GM18873 (cell line): ENCODE results near the gene PIGN.

Experiments used
- ATAC-seq: cut with Tn5 transposase; IDR thresholded peaks from one replicate; pipeline ENCODE4 v1.9.1; 2021; ENCODE audit warnings: mild to moderate bottlenecking, moderate library complexity, moderate number of reproducible peaks; ENCODE audit not compliant: unreplicated experiment, low FRiP score

PIGN gene, protein sequence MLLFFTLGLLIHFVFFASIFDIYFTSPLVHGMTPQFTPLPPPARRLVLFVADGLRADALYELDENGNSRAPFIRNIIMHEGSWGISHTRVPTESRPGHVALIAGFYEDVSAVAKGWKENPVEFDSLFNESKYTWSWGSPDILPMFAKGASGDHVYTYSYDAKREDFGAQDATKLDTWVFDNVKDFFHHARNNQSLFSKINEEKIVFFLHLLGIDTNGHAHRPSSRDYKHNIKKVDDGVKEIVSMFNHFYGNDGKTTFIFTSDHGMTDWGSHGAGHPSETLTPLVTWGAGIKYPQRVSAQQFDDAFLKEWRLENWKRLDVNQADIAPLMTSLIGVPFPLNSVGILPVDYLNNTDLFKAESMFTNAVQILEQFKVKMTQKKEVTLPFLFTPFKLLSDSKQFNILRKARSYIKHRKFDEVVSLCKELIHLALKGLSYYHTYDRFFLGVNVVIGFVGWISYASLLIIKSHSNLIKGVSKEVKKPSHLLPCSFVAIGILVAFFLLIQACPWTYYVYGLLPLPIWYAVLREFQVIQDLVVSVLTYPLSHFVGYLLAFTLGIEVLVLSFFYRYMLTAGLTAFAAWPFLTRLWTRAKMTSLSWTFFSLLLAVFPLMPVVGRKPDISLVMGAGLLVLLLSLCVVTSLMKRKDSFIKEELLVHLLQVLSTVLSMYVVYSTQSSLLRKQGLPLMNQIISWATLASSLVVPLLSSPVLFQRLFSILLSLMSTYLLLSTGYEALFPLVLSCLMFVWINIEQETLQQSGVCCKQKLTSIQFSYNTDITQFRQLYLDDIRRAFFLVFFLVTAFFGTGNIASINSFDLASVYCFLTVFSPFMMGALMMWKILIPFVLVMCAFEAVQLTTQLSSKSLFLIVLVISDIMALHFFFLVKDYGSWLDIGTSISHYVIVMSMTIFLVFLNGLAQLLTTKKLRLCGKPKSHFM

DNA sequence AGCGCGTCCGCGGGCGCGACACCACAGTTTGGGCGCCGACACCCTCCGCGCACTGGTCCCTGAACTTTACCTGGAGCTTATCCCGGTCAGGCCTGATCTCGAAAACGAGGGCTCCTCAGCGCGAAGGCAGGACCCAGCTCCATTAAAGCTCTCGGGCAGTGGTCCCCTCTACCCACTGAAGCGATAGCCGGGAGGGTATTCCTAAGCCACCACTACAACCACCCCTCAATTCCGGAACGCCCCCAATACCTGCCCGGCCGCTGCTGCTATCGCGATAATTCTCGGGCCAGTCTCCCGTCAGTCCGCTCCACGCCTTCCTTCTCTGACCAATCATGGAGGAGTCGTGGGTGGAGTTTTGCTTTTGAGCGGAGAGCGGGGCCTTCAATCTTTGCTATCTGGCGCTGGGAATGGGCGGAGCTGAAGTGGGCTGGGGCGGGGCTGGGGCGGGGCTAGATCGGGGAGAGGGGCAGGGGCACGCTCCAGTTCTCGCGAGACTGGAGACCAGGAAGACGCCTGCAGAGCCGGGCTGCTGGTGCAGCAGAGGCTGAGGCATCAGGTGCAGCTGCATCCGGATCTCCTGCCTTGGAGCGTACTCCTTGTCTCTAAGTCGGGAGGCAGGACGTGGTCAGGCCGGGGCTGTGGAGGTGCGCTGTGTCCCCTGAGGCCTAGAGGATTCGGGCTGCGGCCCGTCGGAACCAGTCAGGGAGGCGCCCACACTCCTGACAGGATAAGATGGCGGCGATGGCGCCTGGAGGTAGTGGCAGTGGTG, at the start of gene PIGN, which contains the start of gene RELCH:
Gene PIGN, minus strand, starts transcription at position 283 of the 769 bp plus-strand sequence. CDS start 25,703 bp downstream, outside the sequence.
Gene RELCH, plus strand, starts transcription at position 482 of the 769 bp plus-strand sequence. Its CDS starts 251 bp downstream, at position 733.
- ATAC-seq = peak; percentile 88

DNA sequence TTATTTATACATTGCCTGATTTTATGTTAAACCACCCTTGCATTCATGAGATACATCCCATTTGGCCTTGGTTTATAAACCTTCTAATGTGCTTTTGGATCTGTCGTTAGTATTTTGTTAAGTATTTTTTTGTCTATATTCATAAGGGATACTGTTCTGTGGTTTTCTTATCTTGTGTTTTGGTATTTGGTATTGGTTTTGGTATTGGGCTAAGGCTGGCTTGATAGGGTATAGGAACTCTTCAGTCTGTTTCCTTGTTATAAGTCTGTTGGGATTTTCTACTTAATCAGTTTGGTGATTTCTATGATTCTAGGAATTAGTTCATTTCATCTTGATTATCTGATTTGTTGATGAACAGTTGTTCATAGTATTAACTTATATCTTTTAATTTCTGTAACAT, 49.4 kb upstream of the PIGN start:
- ATAC-seq = no peak

DNA sequence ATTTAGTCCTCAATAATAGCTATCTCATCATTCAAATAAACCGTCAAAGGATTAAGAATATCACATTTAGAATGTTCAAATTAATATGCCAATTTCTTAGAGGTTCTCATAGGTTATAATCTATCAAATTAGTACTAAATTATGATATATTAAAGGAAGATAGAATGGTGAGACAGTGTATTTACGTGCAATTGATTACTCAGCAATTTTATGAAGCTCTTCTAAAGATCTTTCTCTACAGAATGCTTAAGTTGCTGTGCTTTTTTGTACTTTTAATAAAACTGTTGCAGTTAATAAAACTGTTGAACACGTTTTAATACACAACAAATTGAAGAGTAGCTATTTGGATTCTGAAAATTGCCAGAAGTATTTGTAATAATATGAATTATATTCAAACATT, 39.2 kb upstream of the PIGN start:
- no peak for ATAC-seq

DNA sequence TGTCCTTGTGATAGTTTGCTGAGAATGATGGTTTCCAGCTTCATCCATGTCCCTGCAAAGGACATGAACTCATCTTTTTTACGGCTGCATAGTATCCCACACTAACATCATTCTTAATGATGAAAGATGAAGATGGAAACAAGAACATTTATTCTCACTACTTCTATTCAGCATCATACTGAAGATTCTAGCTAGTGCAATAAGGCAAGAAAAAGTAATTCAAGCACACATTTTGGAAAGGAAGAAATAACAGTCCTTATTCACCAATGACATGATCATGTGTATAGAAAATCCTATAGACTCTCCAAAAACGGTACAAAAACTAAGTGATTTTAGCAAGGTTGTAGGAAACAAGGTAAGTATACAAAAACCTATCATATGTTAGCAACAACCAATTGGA, 37.4 kb upstream of the PIGN start:
- ATAC-seq = no peak

DNA sequence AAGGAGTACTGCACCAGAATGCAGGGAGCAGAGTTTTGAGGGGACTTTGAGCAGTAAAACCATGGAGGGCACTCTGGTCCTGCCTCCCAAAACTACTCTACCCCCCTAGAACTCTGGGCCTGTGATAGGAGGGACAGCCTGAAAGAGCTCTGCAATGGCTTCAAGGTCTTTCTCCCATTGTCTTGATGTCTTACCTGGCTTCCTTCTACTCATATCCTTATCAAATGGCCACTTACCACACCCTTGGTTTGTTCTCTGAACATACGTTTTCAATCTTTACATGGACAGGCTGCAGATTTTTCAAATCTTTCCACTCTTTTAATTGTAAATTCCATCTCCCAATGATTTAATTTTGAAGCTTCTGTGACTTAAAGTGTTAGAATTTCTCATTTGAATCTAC, 27.9 kb upstream of the PIGN start:
- no peak for ATAC-seq

DNA sequence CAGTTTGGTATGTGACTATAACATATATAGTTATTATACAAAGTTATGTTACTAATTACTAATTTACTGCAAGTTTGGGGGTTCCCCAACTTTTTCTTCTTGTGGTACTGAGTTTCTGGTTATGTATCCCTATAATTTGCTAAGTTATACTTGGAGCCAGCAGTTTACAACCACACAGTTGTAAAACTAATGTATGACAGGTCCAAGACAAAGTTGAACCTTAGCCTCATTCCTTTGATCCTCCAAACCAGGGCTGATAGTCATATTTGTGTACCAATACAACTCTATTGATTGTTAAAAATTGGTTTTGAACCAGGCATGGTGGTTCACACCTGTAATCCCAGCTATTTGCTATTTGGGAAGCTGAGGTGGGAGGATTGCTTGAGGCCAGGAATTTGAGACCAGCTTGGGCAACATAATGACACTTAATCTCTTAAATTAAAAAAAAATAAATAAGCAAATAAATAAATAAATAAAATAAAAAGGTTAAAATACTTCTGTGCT, 24.5 kb upstream of the PIGN start:
- ATAC-seq = no peak

DNA sequence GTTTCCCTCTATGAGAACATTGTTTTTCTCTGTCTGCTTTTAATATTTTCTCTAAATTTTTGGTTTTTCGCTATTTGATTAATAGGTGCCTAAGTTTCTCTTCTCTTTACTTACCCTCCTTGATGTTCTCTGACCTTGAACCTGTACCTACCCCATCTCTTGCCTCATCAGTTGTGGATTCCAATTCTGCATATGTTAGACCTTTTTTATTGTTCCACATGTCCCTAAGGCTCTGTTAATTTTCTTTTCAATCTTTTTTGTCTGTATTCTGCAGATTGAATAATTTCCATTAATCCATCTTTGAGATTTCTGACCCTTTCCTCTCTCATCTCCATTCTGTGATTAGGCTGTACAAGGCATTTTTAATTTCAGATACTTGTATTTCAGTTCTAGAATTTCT, 23.3 kb upstream of the PIGN start:
- no peak for ATAC-seq

DNA sequence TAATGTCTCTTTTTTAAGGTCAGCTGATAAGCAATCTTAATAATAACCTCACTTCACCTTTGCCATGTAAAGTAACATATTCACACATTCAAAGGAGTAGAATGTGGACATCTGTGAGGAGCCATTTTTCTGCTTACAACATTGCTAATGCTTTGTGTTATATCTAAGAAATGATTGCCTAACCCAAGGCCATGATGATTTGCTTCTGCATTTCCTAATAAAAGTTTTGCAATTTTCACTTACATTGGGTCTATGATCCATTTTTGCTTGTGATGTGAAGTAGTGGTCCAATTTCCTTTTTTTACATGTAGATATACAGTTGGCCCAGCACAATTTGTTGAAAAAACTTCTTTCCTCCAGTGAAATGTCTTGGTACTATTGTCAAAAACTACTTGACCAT, 22.2 kb upstream of the PIGN start:
- no peak for ATAC-seq

DNA sequence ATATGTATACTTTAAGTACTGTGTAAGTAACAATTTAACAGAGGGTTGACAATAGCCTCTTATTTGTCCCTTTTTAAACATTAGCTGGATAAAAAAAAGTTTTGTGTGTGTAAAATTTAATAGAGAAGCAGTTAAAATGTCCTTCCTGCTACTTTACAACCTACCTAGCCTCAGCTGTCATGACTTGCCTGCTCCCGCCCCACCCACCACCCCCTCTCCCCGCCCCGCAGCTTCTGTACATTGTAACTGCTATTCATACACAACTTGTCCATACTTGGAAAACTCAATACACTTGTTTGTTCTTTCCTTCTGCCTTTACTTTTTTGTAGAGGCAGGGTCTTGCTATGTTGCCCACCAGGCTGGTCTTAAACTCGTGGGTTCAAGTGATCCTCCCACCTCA, 19.7 kb upstream of the PIGN start:
- no peak for ATAC-seq

DNA sequence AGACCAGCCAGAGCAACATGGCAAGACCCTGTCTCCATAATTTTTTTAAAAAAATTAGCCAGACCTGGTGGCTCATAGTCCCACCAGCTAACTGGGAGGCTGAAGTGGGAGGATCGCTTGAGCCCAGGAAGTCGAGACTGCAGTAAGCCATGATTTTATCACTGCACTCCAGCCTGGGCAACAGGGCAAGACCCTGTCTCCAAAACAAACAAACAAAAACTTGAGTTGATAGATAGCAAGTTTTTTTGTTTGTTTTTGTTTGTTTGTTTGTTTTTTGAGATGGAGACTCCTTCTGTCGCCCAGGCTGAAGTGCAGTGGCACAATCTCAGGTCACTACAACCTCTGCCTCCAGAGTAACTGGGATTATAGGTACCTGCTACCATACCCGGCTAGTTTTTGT, 19.0 kb upstream of the PIGN start:
- no peak for ATAC-seq

DNA sequence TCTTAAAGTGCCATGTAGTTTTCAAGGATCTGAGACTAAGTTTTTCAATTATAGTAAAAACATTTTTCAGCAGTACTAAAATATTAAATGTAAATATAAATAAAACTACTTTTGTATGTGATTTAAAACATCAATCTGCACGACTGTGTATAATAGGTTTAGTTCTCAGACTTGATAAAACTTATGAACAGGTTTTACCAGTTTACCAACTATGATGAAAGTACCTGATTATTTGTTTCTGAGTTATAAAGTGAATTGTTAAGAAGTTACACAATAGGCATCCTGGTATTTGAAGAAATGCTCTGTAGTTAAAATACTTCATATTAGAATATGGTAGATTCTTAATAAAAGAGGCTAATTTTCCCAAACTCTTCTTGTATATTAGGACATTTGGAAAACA, 15.0 kb upstream of the PIGN start:
- no peak for ATAC-seq

DNA sequence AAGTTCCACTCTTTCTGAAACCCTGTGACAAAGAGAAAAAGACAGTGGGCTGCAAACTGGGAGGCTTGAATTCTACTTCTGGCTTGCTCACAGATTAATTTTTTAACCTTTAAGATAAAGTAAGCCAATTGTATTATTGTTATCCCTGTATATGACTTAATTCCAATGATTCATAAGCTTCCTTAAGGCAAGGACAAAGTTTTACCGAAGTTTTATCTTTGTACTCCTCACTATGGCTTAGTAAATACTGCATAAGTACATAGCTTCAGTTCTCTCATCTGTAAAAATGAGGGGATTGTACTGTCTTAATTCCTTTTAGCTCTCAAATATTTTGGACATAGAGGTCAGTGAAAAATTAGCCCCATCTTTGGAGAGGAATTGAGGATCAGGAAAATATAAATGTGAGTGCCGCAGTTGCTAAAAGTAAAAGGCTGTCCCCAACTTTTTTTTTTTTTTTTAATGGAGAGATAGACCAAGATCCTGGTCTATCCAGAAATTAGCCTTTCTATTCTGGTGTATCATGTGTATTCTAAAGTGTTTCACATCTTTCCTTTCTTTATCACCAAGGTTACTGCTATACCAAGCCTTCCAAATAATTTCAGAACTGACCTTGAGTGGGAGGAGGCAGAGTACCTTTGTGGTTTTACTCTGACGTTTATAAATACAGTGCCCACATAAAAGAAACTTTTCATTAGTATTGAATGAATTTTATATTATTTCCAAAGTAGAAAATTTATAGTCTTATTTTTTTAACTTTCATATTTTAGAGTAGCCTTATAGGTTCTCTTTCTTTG, 13.5 kb upstream of the PIGN start:
- no peak for ATAC-seq

DNA sequence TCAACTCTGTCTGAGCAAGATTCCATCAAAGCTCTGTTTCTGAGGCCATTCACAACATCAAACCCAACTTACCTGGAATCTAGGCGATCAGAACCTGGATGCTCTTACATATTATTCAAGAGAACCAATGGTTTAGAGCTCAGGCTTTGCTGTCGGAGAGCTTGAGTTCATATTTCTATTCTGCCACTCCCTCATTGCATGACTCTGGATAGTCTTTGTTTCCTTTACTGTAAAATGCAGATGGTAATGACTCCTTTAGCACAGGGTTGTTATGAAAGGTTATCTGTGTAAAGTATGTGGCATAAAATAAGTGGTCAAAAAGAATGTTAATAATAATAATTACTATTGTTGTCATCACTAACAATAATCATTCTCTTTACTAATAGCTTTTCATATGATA, 12.8 kb upstream of the PIGN start:
- no peak for ATAC-seq

DNA sequence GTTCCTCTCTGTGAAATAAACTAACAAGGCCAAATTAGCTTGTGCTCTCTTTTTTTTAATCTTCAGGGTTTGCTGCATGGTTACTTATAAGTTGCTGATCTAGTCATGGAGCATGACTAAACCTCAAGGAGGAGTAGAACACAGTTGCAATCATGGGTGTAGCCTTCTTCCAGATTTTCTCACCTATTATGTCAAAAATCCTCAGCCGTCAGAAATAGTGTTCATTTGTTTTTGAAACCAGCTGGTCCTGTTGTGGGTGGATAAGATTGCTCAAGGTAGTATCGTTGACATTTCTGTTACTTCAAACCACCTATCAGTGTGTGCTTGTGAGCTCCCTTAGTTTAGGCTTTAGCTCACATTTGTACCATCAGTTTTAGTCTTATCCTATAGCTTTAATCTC, 11.4 kb upstream of the PIGN start:
- ATAC-seq = no peak

DNA sequence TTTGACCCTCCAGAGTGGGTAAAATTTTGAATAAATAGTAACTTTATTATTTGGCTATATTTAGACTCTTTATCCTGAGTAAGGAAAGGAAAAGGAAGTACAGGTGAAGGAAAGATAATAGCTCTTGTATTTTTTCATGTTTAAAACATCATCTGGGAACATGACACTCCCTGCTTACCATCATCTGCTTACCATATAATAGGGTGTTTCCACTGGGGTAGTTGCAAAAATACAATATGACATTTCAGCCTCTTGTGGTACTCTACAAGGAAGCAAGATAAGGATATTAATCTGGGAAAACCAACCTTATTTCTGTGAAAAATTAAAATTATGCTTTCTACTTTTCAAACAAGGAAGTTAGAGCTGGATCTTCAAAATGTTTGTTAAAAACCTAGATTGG, 10.1 kb upstream of the PIGN start:
- ATAC-seq = no peak

DNA sequence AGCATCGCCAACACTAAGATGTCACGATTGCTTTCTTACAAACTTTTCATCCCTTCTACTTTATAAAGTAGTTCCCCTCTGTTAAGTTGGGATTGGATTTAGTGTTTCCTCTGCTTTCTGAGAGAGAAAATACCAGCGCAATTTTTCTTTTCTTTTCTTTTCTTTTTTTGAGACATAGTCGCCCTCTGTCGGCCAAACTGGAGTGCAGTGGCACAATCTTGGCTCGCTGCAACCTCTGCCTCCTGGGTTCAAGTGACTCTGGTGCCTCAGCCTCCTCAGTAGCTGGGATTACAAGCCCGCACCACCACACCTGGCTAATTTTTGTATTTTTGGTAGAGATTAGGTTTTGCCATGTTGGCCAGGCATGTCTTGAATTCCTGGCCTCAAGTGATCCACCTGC, 9.2 kb upstream of the PIGN start:
- ATAC-seq = no peak

DNA sequence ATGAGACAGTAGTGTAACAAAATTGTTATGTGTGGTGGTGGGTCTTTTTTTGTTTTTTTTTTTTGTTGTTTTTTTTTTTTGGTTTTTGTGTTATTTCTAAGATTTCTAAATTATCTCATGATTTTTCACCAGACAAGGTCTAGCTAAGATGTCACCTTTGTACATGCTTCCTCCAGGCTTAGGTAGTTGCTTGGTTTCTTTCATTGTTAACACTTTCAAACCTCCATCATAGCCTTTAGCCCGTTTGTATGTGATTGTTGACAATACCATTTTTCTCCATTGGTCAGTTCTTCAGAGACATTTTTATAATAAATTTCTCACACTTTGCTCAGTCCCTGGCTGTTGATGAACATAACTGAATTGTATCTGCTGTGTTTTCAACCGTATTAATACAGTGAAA, 2.4 kb upstream of the PIGN start:
- no peak for ATAC-seq

DNA sequence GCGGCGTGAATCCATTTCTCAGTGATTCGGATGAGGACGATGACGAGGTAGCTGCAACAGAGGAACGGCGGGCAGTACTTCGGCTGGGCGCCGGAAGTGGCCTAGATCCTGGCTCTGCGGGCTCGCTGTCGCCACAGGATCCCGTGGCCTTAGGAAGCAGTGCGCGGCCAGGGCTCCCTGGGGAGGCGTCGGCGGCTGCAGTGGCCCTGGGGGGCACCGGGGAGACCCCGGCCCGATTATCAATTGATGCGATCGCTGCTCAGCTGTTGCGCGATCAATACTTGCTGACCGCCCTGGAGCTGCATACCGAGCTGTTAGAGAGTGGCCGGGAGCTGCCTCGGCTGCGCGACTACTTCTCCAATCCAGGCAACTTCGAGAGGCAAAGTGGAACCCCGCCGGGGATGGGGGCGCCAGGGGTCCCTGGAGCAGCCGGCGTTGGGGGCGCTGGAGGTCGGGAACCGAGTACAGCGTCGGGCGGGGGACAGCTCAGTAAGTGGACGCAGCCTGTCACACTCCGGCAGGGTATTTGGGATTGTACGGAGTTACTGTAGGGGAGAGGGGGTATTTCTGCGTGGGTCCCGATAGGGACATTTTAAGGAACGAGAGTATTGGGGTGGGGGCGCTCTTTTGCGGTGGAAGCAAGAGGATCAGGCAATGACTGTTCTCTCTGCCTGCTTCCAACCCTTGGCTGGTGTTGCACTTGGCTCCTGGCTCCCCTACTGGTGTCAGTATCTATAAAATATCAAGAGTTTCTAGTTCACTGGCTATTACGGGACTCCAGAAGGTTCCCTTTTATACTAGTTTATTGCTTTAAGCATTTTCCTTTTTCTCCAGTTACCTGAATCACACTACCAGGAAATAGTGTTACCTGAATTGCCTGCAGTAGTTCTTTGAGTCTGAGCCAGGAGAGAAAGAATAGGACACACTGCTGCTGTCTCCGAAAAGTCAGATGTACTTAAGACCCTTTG, 971 bp upstream of the PIGN start:
- ATAC-seq = no peak

DNA sequence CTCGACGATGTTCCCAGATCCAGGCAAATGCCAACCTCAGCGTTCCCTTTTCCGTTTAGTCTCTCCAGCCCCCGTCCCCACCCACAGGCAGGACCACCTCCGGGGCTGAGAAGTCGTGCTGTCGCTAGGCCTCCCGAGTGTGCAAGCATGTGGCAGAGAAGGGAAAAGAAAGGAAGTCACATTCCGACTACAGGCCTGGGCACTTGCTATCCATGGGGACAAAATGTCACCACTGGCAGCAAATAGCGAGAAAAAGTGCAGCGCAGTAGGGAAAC, 420 bp downstream of the PIGN start:
- ATAC-seq = peak; percentile 1
